Osteoblast (primary cell): ENCODE measurements around the gene TACR2. TPM values are rescaled to one million over a fixed set of nuclear protein-coding genes. Genes with fewer than 3 reads are reported as not detected.
"Not testable (repeated sequence)": the region's sequence is repeated elsewhere in the genome, so short reads cannot be mapped to it uniquely, and the experiment has no call there.

ENCODE experiments used
- DNase-seq: peaks from one replicate; pipeline ENCODE4 v3.0.0; 2011; ENCODE audit warnings: low spot score, mixed read lengths; ENCODE audit not compliant: insufficient read length; ENCODE audit errors: missing footprints
- H2AFZ ChIP-seq: 2 replicates; pipeline ENCODE4 v1.6.0; 2011; ENCODE audit warnings: mild to moderate bottlenecking, low read length
- H3K27ac ChIP-seq: 2 replicates; pipeline ENCODE4 v1.5.1; 2011; ENCODE audit warnings: mild to moderate bottlenecking, low read depth, low read length, moderate library complexity
- H3K27me3 ChIP-seq: 2 replicates; pipeline ENCODE4 v1.6.0; 2012; ENCODE audit warnings: mild to moderate bottlenecking, control low read depth, inconsistent platforms, low read length, moderate library complexity; ENCODE audit not compliant: insufficient read depth
- H3K36me3 ChIP-seq: 2 replicates; pipeline ENCODE4 v1.5.1; 2011; ENCODE audit warnings: mild to moderate bottlenecking, low read length, control low read depth, moderate library complexity; ENCODE audit not compliant: insufficient read depth
- H3K4me1 ChIP-seq: 2 replicates; pipeline ENCODE4 v1.5.1; 2011; ENCODE audit warnings: mild to moderate bottlenecking, low read length, control low read depth, moderate library complexity; ENCODE audit not compliant: insufficient read depth
- H3K4me2 ChIP-seq: 2 replicates; pipeline ENCODE4 v1.6.0; 2011; ENCODE audit warnings: mild to moderate bottlenecking, low read length; ENCODE audit not compliant: insufficient read depth
- H3K4me3 ChIP-seq: fragments of 200-600 bp; sonication (generic); 3 replicates; pipeline ENCODE4 v1.5.1; 2012; ENCODE audit warnings: mild to moderate bottlenecking, low read length, inconsistent platforms; ENCODE audit not compliant: insufficient read depth
- H3K79me2 ChIP-seq: 2 replicates; pipeline ENCODE4 v1.6.0; 2012; ENCODE audit warnings: mild to moderate bottlenecking, low read length, control low read depth, inconsistent platforms; ENCODE audit not compliant: insufficient read depth
- H3K9me3 ChIP-seq: 2 replicates; pipeline ENCODE4 v1.5.1; 2011; ENCODE audit warnings: low read depth, low read length, control low read depth
- H4K20me1 ChIP-seq: 2 replicates; pipeline ENCODE4 v1.6.0; 2012; ENCODE audit warnings: mild to moderate bottlenecking, low read length, control low read depth; ENCODE audit not compliant: insufficient read depth
- CTCF ChIP-seq: IDR thresholded peaks from 2 replicates; pipeline ENCODE4 v1.5.1; 2011; ENCODE audit warnings: mild to moderate bottlenecking, low read depth, low read length, moderate library complexity; ENCODE audit errors: extremely low read depth
- total RNA-seq: library from RNA; depleted of rRNA; stranded (reverse); fragments of >200 nt; gene quantifications from 2 replicates; pipeline ENCODE4 v1.2.3, GENCODE V29; 2012

The TACR2 gene
- total RNA-seq, 1 donor: 0.36 TPM

DNA sequence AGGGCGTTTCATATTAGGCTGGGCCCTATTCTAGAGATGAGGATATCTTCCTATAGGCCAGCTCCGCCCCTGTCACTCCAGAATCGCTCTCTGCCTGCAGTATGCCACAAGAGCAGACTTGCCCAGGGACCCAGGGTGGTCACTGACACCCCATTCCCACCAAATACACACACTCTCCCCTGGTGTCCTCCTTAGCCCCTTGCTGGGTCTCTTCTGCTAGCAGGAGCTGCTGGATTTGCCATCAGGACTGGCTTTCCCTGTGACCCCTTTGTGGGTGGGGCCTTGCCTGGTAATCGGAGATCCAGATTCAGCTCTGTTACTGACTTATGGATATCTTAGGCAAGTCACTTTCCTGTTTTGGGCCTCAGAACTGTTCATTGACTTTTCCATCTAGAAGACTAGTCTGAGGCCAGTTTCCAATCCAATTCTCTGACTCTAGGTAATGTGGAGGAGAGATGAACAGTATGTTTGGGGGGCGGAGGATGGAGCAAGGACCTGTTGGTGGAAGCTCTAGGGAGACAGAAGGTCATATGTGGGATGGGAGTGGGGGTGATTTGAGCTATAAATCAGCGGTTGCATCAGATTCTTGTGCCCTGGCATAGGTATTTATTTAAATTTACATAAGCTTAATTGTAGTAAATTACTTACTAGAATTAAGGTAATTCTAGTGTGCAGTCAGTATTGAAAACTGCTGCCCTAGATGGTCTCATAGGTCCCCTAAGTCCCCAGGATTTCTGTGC lies 36.1 kb upstream of the TACR2 start:
- Histone ChIP-seq H3K4me3 (no peak overlapping the region), H4K20me1 (no peaks in the 10 kb centered on the region), H2AFZ (no peak overlapping the region), H3K4me1 (peaks cover 14% of the 10 kb centered on the region), H3K4me2 (no peak overlapping the region), H3K27ac (no peak overlapping the region), H3K79me2 (no peaks in the 10 kb centered on the region), H3K9me3 (no peaks in the 10 kb centered on the region), H3K27me3 (peaks cover 10% of the 10 kb centered on the region), H3K36me3 (no peaks in the 10 kb centered on the region)
- no peak for TF ChIP-seq CTCF
- DNase-seq: no peak

DNA sequence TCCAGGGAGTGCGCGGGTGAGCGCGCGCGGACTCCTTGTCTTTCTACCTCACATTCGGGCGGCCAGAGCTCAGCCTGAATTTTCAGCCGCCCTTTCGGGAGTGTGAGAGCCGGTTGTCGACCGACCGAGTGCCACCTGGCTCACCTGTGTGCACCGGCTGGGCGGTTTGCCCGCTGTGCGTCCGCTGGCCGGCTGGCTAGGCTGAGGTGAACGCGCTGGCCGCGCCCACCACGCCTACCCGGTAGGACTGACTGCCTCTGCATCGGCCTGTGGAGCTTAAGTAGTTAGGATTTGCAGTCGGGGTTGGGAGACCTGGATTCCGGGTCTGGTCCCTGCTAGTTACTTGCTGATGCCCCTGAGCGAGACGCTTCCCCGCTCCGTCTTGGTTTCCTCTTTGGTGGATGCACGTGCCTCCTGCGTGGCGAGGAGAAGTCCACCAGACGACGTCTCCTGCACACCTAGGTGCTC lies 35.1 kb upstream of the TACR2 start:
- H3K36me3 ChIP-seq: no peaks in the 10 kb centered on the region
- H3K27ac ChIP-seq: no peak overlapping the region
- H3K27me3 ChIP-seq: peaks cover 10% of the 10 kb centered on the region
- TF ChIP-seq CTCF: no peak
- H4K20me1 ChIP-seq: no peaks in the 10 kb centered on the region
- H3K4me3 ChIP-seq: peak overlapping the region; percentile 71
- H3K79me2 ChIP-seq: no peaks in the 10 kb centered on the region
- peak overlapping the region; percentile 62 for H2AFZ ChIP-seq
- H3K9me3 ChIP-seq: no peaks in the 10 kb centered on the region
- DNase-seq: no peak
- H3K4me1 ChIP-seq: peaks cover 23% of the 10 kb centered on the region
- H3K4me2 ChIP-seq: peak overlapping the region; percentile 76

GRCh38 chr10:69451209-69451783 lies 34.6 kb upstream of the TACR2 start, which contains the start of gene TSPAN15:
TSS of gene TSPAN15 (plus strand) at chr10:69451465. CDS start at chr10:69451595, 130 bp downstream.
- peak within 1 kb of the TSS; percentile 71 for H3K4me3 ChIP-seq
- no peaks in the 10 kb centered on the region for H4K20me1 ChIP-seq
- no peaks in the 10 kb centered on the region for H3K79me2 ChIP-seq
- TF ChIP-seq CTCF: no peak
- peaks cover 10% of the 10 kb centered on the region for H3K27me3 ChIP-seq
- H3K9me3 ChIP-seq: no peaks in the 10 kb centered on the region
- peak within 1 kb of the TSS; percentile 76 for H3K4me2 ChIP-seq
- DNase-seq: peak; percentile 91
- peak within 1 kb of the TSS; percentile 62 for H2AFZ ChIP-seq
- no peak within 1 kb of the TSS for H3K27ac ChIP-seq
- no peaks in the 10 kb centered on the region for H3K36me3 ChIP-seq
- peaks cover 24% of the 10 kb centered on the region for H3K4me1 ChIP-seq

DNA sequence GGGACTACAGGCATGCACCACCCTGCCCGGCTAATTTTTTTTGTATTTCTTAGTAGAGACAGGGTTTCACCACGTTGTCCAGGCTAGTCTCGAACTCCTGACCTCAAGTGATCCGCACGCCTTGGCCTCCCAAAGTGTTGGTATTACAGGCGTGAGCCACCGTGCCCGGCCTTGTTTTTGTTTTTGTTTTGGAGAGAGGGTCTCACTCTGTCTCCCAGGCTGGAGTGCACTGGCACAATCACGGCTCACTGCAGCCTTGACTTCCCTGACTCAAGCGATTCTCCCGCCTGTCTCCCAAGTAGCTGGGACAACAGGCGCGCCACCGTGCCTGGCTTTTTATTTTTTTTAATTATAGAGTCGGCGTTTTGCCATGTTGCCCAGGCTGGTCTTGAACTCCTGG lies 33.7 kb upstream of the TACR2 start:
- H3K9me3 ChIP-seq, H3K36me3 ChIP-seq, H3K27ac ChIP-seq, DNase-seq, H2AFZ ChIP-seq, H4K20me1 ChIP-seq, H3K79me2 ChIP-seq, H3K4me2 ChIP-seq, H3K4me3 ChIP-seq: not testable (repeated sequence)
- peaks cover 10% of the 10 kb centered on the region for H3K27me3 ChIP-seq
- H3K4me1 ChIP-seq: peaks cover 30% of the 10 kb centered on the region
